ENCODE results near the gene ROBO3.

DNA sequence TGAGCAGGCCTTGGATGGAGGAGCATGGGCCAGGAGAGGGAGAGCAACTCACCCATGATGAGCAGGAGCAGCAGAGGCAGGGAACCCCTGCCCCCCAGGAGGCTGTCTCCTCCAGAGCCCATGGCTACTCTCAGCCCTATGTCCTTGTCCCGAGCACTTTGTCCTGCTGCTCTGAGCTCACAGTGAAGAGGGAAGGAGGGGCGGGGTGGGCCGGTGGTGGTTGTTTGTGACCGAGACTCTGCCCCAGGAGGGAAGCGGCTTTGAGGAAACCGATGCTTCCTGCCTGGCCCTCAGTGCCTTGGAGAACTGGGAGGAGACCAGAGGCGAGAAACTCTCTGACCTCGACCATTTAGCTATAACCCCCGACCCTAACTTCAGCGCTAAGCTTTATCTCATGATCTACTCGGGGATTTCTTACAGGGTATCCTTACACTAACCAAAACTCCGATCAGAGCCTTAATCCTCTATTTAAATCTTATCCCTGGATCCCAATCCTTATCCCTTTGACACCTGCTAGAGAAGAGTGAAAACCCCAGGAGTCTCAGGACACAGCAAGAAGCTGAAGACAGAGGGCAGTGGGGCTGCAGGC lies 32.5 kb downstream of the ROBO3 start, which contains the start of gene ROBO4:
- TF ChIP-seq FOXM1 (IDR thresholded peaks at IDR 0.05; ENCODE audit: low read depth, low read length) (no peak), POLR2AphosphoS5 (IDR thresholded peaks at IDR 0.05; ENCODE audit: low read length) (no peak), CEBPB (IDR thresholded peaks at IDR 0.05; ENCODE audit: borderline replicate concordance in 1 of 2, low read depth in 2 of 2, low read length in 2 of 2) (no peak)
